ENCODE data around the gene DENND11.

The DENND11 gene

DNA sequence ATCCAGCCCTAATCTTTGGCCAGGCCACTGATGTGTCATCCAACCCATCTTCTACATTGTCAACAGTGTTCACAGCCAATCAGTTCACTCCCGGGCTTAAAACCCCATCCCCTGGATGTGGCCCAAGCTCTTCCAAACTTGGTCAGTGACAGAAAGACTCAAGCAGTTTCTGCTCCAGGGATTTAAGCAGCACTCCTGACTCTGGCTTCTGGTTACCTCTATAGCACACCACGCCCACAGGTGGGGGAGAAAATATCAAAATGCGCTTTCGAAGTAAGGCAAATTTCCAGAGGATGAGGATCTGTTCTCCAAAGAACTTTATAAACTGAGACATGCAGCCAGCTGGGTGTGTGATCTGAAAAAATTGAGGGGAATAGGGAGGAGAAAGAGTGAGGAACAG is 35.9 kb downstream of the DENND11 start:
- H3K4me3 ChIP-seq (ENCODE audit: low read depth, low read length): no peak overlapping the region
- DNase-seq (ENCODE audit: low read depth): no peak
- TF ChIP-seq, protein P1, sequence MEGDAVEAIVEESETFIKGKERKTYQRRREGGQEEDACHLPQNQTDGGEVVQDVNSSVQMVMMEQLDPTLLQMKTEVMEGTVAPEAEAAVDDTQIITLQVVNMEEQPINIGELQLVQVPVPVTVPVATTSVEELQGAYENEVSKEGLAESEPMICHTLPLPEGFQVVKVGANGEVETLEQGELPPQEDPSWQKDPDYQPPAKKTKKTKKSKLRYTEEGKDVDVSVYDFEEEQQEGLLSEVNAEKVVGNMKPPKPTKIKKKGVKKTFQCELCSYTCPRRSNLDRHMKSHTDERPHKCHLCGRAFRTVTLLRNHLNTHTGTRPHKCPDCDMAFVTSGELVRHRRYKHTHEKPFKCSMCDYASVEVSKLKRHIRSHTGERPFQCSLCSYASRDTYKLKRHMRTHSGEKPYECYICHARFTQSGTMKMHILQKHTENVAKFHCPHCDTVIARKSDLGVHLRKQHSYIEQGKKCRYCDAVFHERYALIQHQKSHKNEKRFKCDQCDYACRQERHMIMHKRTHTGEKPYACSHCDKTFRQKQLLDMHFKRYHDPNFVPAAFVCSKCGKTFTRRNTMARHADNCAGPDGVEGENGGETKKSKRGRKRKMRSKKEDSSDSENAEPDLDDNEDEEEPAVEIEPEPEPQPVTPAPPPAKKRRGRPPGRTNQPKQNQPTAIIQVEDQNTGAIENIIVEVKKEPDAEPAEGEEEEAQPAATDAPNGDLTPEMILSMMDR (IDR thresholded peaks at IDR 0.05; ENCODE audit: low read depth, low read length, missing control alignments): no peak
- in situ Hi-C loops (cut with HindIII; ENCODE audit: low sequenced_read_pairs): no loop called here

DNA sequence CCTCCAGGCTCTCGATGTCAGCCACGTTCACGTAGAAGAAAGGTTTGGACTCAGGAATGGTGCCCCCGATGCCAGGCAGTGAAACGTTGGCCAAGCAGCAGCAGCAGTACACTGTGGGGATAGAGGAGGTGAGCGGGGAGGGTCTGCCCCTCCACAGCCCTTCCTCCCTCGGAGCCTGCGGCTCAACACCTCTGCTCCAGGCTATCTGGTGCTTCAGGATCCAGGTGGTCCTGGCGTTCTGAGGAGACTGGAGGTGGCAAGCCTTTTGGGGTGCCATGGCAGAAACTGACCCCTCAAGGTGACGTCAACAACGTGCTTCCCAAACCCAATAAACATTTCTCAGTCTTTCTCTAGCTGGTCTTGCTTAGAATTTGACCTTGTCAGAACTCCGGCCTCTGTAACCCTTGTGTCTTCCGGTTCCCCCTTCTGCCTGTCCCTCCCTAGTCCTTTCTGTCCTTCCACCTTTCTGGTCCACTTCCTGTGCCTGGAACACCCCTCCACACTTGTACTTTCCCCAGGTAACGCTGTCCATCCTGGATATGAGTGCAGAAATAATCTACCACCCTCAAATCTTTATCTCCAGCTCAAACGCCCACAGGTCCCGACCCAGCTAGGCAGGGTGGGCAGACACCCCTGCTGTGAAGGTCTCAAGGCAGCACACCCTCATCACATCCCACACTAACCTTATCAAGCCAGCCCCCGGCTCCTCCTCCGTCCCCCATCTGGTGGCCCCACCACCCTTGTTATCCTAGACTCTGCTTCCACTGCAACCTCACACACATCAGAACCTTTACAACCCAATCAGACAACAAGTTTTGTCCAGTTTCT is 36.5 kb downstream of the DENND11 start:
- DNase-seq (ENCODE audit: low read depth): no peak
- TF ChIP-seq, protein P1 (IDR thresholded peaks at IDR 0.05; ENCODE audit: low read depth, low read length, missing control alignments): no peak
- in situ Hi-C loops (cut with HindIII; ENCODE audit: low sequenced_read_pairs): no loop called here
- no peak overlapping the region for H3K4me3 ChIP-seq (ENCODE audit: low read depth, low read length)

DNA sequence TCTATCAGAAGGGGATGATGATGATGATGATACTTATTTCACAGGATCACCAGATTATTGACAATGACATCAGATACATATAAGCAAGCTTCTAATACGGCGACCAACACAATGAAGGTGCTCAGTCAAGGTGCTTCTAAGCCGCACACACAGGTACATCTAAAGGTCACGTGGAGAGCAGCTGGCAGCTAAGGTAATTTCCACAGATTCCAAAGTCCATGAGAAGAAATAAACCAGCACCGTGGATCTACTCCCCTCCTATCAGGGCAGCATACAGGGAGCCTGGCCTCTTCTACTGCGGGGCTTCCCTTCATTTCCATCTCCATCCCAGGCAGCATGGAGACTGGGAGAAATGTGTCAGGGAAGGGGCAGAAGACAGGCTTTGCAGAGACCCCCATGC is 37.5 kb downstream of the DENND11 start:
- in situ Hi-C loops (cut with HindIII; ENCODE audit: low sequenced_read_pairs): no loop called here
- TF ChIP-seq, protein P1 (IDR thresholded peaks at IDR 0.05; ENCODE audit: low read depth, low read length, missing control alignments): no peak
- DNase-seq (ENCODE audit: low read depth): no peak
- H3K4me3 ChIP-seq (ENCODE audit: low read depth, low read length): no peak overlapping the region

DNA sequence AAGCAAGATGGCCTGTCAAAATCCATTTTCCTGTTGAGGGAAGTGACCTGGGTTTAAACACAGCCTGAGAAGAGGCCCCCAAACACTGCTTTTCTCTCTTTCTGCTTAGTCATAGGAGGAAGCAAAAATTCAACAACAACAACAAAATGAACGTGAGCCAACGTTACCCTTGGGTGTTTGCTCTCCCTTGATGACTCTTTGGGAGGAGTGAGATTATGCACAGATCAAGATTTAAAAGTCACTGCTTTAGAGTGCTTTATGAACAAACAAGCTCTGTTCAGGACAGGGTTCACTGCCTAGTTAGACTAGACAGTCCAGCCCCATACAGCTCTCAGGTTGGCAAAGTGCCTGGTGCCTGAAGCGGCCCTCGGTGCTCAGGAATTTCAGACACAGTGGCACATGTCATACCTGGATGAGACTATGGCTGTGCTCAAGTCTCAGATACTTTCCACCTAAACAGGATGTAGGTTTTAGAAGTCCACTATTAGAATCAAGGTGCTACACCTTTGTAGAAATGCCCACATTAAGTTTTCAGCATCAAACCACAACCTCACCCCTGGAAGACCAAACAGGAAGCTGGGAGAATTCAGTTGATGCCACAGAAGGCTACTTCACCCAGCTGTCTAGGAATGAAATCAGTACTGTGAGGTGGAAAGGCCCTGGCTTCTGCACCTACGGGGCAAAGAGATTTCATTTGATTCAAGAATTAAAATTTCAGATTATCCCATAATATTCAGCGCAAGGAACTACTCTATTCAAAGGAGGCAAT is 38.7 kb downstream of the DENND11 start:
- DNase-seq (ENCODE audit: low read depth): no peak
- in situ Hi-C loops (cut with HindIII; ENCODE audit: low sequenced_read_pairs): no loop called here
- TF ChIP-seq, protein P1 (IDR thresholded peaks at IDR 0.05; ENCODE audit: low read depth, low read length, missing control alignments): no peak
- no peak overlapping the region for H3K4me3 ChIP-seq (ENCODE audit: low read depth, low read length)

DNA sequence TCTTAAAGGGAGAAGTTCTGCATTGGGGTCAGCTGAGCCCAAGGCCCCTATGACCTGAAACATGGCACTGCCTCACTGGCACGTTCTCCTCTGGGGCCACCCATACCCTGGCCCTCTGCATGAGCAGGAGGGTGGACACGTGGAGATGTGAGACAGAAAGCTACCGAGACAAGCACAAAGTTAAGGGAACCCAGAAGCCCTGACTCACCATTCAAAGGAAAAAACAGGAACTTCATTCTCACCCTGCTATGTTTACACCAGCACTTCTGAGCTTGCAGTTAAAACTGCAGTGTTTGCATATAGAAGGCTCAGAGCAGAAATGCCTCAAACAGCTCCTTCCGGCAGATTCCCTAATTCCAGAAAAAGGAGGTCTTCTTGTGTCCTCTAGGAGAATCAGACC is 41.7 kb downstream of the DENND11 start:
- in situ Hi-C loops (cut with HindIII; ENCODE audit: low sequenced_read_pairs): no loop called here
- DNase-seq (ENCODE audit: low read depth): no peak
- TF ChIP-seq, protein P1 (IDR thresholded peaks at IDR 0.05; ENCODE audit: low read depth, low read length, missing control alignments): no peak
- no peak overlapping the region for H3K4me3 ChIP-seq (ENCODE audit: low read depth, low read length)

DNA sequence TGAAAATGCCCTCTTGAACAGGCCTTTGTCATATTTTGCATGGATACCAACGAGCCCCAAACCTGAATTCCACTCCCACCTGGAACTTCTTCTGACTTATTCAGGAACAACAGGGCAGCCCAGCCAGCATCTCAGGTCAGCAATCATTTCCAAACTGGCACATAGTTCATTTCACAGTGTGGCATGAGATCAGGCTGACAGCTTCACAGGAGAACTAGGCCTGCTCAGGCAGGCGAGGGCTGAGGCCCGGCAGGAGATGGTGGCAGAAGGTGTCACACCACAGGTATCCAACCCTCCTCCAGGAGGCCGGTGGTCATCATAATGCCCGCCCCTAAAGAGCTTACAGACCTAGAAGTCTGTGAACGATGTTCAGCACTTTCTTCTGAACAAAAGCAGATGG is 42.5 kb downstream of the DENND11 start:
- in situ Hi-C loops (cut with HindIII; ENCODE audit: low sequenced_read_pairs): loop anchor here (5.0 kb wide), 1 partner anchor 68 kb away; no protein-coding TSS in a partner anchor
- no peak overlapping the region for H3K4me3 ChIP-seq (ENCODE audit: low read depth, low read length)
- DNase-seq (ENCODE audit: low read depth): no peak
- TF ChIP-seq, protein P1 (IDR thresholded peaks at IDR 0.05; ENCODE audit: low read depth, low read length, missing control alignments): no peak

All from astrocyte of the cerebellum (primary cell).